Vagina (tissue), 2 donors: ENCODE data around the gene SYNM. TPM values are rescaled to one million over a fixed set of nuclear protein-coding genes. Genes with fewer than 3 reads are reported as not detected.
A peak's percentile ranks its signal among the peaks of the same experiment; 100 is the strongest.

ENCODE experiments used
- DNase-seq, 2 donors: peaks; one replicate each; pipeline ENCODE4 v3.0.0-alpha.2; 2017; ENCODE audit errors: extremely low spot score in 2 of 2
- H3K27ac ChIP-seq: fragments of 200-600 bp; sonication (generic); one replicate; pipeline ENCODE4 v1.5.1; 2019
- H3K27me3 ChIP-seq: fragments of 200-600 bp; sonication (generic); one replicate; pipeline ENCODE4 v1.5.1; 2019
- H3K36me3 ChIP-seq, 2 donors: fragments of 200-600 bp; sonication (generic); one replicate each; pipeline ENCODE4 v1.5.1; 2017 to 2019
- H3K4me1 ChIP-seq: fragments of 200-600 bp; sonication (generic); one replicate; pipeline ENCODE4 v1.5.1; 2019
- H3K4me3 ChIP-seq, 2 donors: fragments of 200-600 bp; sonication (generic); 1 replicate in 1 of 2; 2 replicates in 1 of 2; pipeline ENCODE4 v1.5.1; 2016 to 2019
- H3K9me3 ChIP-seq: fragments of 200-600 bp; sonication (generic); one replicate; pipeline ENCODE4 v1.5.1; 2019
- CTCF ChIP-seq, 3 experiments: fragments of 450-650 bp in 2 of 3; fragments of 200-600 bp in 1 of 3; sonication (generic) in 1 of 3; IDR thresholded peaks; one replicate each; pipeline ENCODE4 v1.5.1; 2017 to 2019; ENCODE audit warnings: antibody characterized with exemption in 3 of 3, mild to moderate bottlenecking in 2 of 3, moderate library complexity in 2 of 3
- POLR2A ChIP-seq, 2 donors: fragments of 450-650 bp; IDR thresholded peaks; one replicate each; pipeline ENCODE4 v1.6.1; 2017; ENCODE audit warnings: antibody characterized with exemption in 2 of 2, mild to moderate bottlenecking in 2 of 2, moderate library complexity in 2 of 2
- POLR2AphosphoS5 ChIP-seq, 2 donors: sonication (generic); formaldehyde crosslinking; IDR thresholded peaks; one replicate each; pipeline ENCODE4 v1.9.0; 2017; ENCODE audit warnings: antibody characterized with exemption in 2 of 2, mild to moderate bottlenecking in 2 of 2, low read depth in 1 of 2; ENCODE audit not compliant: insufficient read depth in 1 of 2
- intact Hi-C: fragments of 100-400 bp; cut with DNase I; formaldehyde crosslinking; loops from one replicate; pipeline ENCODE4 v1.15.1; 2023
- total RNA-seq: library from RNA; depleted of rRNA; stranded (reverse); fragments of >200 nt; gene quantifications from one replicate; pipeline ENCODE4 v1.2.3, GENCODE V29; 2016

The SYNM gene
- total RNA-seq, 1 donor from 2014 or later, result 62.6 TPM

GRCh38 chr15:99180086-99180963, 75.4 kb downstream of the SYNM start:
- TF ChIP-seq POLR2A (IDR thresholded peaks at IDR 0.05), result no peak
- no peak for TF ChIP-seq POLR2AphosphoS5 (IDR thresholded peaks at IDR 0.05; ENCODE audit: insufficient read depth in 1 of 2, low read depth in 1 of 2)
- no peak for TF ChIP-seq CTCF (IDR thresholded peaks at IDR 0.05)
- Histone ChIP-seq H3K36me3 (no peaks in the 10 kb centered on the region), H3K9me3 (no peaks in the 10 kb centered on the region), H3K4me3 (no peak overlapping the region), H3K4me1 (peaks cover 2% of the 10 kb centered on the region), H3K27me3 (no peaks in the 10 kb centered on the region), H3K27ac (peak overlapping the region; percentile 62)
- intact Hi-C loops, result no loop called here
- no peak for DNase-seq

GRCh38 chr15:99180964-99181306, 76.1 kb downstream of the SYNM start:
- Histone ChIP-seq H3K4me1 (no peaks in the 10 kb centered on the region), H3K4me3 (no peak overlapping the region), H3K36me3 (no peaks in the 10 kb centered on the region), H3K27ac (peak overlapping the region; percentile 62), H3K27me3 (no peaks in the 10 kb centered on the region), H3K9me3 (no peaks in the 10 kb centered on the region)
- no peak for DNase-seq
- intact Hi-C loops, result no loop called here
- no peak for TF ChIP-seq CTCF (IDR thresholded peaks at IDR 0.05)
- TF ChIP-seq POLR2A (IDR thresholded peaks at IDR 0.05), result no peak
- TF ChIP-seq POLR2AphosphoS5 (IDR thresholded peaks at IDR 0.05; ENCODE audit: insufficient read depth in 1 of 2, low read depth in 1 of 2), result no peak

GRCh38 chr15:99181545-99181971, 76.7 kb downstream of the SYNM start:
- H3K27me3 ChIP-seq, result no peaks in the 10 kb centered on the region
- no peak for DNase-seq
- intact Hi-C loops, result no loop called here
- H3K27ac ChIP-seq, result peak overlapping the region; percentile 62
- no peaks in the 10 kb centered on the region for H3K9me3 ChIP-seq
- no peak for TF ChIP-seq POLR2A (IDR thresholded peaks at IDR 0.05)
- TF ChIP-seq CTCF (IDR thresholded peaks at IDR 0.05), result no peak
- TF ChIP-seq POLR2AphosphoS5 (IDR thresholded peaks at IDR 0.05; ENCODE audit: insufficient read depth in 1 of 2, low read depth in 1 of 2), result peak; percentile 38 to 40
- H3K4me1 ChIP-seq, result no peaks in the 10 kb centered on the region
- H3K36me3 ChIP-seq, result no peaks in the 10 kb centered on the region
- H3K4me3 ChIP-seq, result no peak overlapping the region

- Histone ChIP-seq H3K27ac (no peak overlapping the region), H3K4me1 (no peaks in the 10 kb centered on the region), H3K36me3 (no peaks in the 10 kb centered on the region), H3K9me3 (no peaks in the 10 kb centered on the region), H3K27me3 (no peaks in the 10 kb centered on the region), H3K4me3 (no peak overlapping the region)
- intact Hi-C loops, result no loop called here
- no peak for DNase-seq
- TF ChIP-seq CTCF (IDR thresholded peaks at IDR 0.05) (no peak), POLR2AphosphoS5 (IDR thresholded peaks at IDR 0.05; ENCODE audit: insufficient read depth in 1 of 2, low read depth in 1 of 2) (no peak), POLR2A (IDR thresholded peaks at IDR 0.05) (no peak)
Observed at GRCh38 chr15:99182791-99183190, 77.9 kb downstream of the SYNM start.

Other genes starting within 250 kb of the SYNM start
- not detected for gene PGPEP1L, start 97.3 kb upstream of the SYNM start, total RNA-seq
- gene TTC23, start 144.5 kb downstream of the SYNM start, total RNA-seq, result 64.1 TPM
- 23.8 TPM for gene LRRC28, start 146.4 kb downstream of the SYNM start, total RNA-seq